GM19324 (cell line): ENCODE data around the gene ASXL1.
"Not testable (repeated sequence)": the region's sequence is repeated elsewhere in the genome, so short reads cannot be mapped to it uniquely, and the experiment has no call there.

Experiments
- ATAC-seq: cut with Tn5 transposase; IDR thresholded peaks from one replicate; pipeline ENCODE4 v1.9.1; 2021; ENCODE audit warnings: mild to moderate bottlenecking, moderate library complexity; ENCODE audit not compliant: unreplicated experiment, low FRiP score

Gene ASXL1

DNA sequence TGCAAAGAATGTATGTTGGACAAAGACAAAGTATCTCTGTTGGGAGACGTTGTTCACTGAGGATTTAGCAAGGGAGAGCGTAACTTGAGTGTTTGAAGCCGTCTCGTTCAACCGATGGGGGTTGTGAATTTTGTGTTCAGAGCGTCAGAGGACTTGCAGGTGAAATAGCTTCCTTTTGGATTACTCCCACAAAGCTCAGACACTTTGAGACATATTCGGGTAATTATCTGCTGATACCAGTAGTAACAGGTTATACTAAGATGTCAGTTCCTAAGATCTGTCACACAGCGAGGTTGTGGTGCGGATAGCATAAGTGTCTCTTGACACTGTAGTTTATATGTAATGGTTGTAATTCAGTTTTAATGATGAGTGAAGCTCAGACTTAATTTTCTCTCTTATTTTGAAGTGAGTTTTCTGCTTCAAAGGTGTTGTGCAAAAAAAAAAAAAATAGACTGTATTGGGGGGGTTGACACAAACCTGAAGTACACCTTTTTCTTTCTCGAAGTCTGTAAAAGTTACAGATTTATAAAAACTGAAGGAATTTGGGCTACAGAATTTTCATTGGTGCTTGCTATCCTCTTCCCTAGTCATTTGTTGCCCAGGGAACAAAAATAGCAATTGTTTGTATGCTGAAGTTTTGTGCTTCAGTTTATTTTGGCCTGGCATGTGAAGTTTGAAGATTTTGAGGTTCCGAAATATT lies 1.7 kb downstream of the ASXL1 start:
- ATAC-seq, result no peak

DNA sequence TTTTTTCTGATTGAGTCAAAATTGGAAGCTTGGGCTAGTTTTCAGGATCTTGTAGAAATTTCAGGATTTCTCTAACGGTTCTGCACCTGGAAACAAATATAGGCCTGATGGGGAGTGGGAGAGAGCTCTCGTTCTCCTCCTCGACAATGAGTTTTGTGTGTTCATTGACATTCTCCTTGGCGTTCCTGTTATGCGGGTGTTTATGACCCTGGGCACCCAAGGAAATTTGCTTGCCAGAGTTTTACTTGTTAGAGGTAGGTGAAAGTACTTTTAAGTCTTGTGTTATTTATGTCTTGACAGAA lies 2.2 kb downstream of the ASXL1 start:
- ATAC-seq, result no peak

DNA sequence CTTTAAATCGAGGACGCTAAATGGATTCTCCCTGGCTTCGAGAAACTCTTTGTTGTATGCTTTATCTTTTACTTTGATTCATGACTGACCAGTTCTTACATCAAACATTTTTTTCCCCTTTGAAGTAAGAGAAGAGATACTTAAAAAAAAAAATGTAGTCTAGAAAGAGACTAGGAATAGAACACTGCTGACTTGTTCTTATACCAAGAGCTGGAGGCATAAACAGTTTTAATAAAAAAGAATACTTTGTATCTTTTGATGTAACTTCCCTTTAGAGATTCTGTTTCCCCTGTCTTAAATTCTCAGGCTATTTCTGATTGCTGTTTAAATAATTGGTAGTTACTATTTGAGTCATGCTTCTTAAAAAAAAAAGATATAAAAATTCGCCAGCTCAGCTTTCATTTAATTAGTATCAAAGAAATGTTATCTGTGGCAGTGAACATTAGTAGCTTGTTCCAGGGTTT lies 4.8 kb downstream of the ASXL1 start:
- no peak for ATAC-seq

DNA sequence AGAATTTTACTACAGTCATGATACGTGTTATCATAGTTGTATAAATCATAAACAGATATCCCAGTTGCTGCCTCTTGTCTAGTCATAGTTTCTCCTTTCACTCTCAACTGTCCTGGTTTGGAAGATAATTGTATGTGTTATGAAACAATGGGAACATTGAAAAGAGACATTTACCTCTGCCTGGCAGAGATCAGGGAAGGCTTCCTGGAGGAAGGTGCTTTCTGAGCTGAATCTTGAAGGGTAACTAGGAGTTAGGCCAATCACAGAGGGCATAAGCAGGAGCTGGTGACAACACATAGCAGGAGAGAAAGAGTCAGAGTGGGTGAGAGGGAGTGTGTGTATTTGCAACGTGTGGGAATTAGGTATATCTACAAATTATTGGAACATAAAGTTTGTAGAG lies 5.4 kb downstream of the ASXL1 start:
- no peak for ATAC-seq

DNA sequence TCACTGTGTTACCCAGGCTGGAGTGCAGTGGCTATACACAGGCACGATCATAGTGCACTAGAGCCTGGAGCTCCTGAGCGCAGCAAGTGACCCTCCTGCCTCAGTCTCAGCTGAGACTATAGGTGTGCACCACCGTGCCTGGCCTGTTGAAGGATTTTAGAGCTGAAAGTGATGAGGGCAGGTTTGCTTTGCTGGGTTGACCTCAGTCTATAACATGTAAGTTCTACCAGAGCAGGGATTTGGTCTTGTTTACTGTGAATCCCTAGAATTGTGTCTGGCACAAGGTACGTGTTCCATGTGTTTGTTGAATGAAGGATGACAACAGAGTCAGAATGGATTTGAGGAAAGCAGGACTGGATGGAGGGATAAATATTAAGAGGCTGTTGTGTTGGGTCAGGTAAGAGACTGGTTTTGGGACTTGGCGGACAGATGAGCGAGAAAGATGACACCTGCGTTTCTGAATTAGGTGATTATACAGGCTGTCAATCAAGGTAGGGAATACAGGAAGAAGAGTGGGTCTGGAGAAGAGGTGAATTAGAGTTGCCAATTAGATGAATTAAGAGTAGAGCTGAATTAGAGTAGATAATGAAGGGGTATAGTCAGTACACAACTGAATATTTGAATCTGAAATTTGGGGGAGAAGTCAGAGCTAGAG lies 6.5 kb downstream of the ASXL1 start:
- no peak for ATAC-seq

DNA sequence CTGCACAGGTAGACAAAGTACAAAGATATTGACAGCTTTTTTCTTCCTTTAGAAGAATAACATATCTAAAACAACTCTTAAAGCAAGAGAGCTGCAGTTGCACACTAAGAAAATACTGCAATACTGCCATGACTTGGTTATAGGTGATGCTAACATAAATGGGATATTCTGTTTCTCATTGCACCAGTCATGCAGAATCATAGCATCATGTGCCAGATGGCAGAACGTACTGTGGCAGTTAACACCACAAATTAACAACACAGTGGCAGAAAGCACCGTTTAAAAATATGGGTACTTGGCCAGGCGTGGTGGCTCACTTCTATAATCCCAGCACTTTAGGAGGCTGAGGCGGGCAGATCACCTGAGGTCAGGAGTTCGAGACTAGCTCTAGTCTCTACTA lies 7.4 kb downstream of the ASXL1 start:
- ATAC-seq, result no peak

DNA sequence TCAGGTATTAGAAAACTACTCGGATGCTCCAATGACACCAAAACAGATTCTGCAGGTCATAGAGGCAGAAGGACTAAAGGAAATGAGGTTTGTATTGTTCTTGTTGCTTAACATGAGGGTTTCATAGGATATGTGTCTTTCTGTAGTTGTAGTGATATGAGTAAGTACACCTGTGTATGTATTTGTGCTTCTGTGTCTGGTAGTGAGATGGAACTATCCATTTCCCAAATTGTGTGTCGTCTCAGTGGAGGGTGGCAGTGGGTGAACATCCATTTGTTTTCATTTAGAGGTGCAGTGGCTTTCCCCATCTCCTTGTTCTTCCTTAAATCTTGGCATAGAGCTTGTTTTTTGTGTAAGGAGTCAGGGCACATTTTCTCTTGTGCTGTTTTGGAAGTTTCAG lies 8.2 kb downstream of the ASXL1 start:
- no peak for ATAC-seq

DNA sequence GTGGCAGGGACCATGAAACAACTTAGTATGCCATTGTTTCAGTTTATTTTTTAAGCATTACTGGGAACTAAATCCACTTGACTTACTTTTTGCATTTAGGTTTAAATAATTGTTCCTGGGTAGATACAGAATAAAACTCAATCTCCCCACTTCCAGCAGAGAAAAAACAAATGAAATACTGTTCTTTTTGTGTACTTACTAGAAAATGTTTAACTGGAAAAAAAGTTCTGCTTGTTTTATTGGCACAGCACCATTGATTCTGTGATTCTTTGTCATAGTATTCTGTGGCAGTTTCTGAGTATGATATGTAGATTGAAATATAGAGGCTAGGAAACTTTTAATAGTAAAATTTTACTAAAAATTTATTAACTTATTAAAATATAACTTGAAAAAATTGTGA lies 10.2 kb downstream of the ASXL1 start:
- ATAC-seq, result no peak

DNA sequence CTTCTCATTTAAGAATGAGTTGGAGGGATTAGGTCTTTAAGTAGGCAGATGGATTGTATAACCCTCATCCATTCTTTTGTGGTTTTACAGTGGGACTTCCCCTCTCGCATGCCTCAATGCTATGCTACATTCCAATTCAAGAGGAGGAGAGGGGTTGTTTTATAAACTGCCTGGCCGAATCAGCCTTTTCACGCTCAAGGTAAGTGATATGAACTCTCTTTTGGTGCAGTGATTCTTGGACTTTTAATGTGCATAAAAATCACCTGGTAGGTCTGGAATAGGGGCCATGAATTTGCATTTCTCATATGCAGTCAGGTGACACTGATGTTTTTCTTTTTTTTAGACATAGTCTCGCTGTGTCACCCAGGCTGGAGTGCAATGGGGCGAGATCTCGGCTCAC lies 10.8 kb downstream of the ASXL1 start:
- ATAC-seq, result no peak

DNA sequence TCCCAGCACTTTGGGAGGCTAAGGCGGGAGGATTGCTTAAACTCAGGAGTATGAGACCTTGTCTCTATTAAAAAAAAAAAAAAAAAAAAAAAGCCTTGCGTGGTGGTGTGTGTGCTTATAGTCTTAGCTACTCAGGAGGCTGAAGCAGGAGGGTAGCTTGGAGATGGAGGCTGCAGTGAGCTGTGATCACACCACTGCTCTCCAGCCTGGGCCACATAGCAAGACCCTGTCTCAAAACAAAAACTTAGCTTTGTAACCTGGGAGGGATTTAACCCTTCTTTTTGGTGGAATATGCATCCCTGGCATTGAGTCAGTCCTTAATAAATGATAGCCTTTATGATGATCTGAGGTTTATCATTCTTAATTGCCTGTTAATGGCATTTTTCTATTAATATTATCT lies 12.8 kb downstream of the ASXL1 start:
- no peak for ATAC-seq

DNA sequence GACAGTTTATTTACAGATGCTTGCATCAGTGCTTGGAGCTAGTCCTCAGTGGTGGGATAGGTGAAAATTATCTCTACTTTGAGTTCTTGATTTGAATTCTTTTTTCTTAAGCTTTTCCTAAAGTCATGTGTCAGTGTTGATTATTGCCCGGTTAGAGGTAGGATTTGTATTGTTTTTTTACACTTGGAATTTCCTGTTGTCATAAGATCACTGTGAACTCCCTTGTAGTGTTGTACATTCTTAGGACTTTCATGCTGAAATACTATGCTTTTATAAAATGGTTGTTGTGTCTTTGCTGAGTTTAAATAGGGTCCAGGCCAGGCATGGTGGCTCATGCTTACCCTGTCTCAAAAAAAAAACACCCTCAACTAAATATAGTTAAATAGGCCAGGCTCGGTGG lies 20.3 kb downstream of the ASXL1 start:
- no peak for ATAC-seq

DNA sequence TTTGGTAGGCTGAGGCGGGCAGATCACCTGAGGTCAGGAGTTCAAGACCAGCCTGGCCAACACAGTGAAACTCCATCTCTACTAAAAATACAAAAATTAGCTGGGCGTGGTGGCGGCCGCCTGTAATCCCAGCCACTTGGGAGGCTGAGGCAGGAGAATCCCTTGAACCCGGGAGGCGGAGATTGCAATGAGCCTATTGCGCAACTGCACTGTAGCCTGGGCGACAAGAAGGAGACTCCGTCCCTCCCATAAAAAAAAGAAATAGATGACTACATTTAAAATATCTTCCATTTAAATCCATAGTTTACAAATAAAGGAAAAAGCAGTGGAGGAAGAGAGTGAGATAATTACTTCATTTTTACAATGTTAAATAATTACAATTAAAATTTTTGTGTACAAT lies 21.9 kb downstream of the ASXL1 start:
- not testable (repeated sequence) for ATAC-seq

DNA sequence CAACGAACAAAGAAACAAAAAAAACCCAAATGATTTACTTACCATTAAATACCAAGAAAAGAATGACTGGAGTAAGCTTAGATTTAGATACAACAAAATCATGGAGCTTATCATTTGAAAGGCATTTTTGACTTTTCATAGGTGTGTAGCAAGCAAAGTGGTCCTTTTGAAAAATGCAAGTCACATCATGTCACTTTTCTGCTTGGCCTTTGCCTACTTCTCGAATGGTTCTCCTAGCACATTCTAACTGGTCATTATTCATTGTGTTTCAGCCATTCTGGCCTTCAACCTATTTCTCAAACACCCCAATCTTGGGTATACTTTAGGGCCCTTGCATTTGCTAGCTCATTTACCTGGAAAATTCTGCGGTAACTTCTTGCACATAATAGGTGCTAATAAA lies 22.6 kb downstream of the ASXL1 start:
- no peak for ATAC-seq

DNA sequence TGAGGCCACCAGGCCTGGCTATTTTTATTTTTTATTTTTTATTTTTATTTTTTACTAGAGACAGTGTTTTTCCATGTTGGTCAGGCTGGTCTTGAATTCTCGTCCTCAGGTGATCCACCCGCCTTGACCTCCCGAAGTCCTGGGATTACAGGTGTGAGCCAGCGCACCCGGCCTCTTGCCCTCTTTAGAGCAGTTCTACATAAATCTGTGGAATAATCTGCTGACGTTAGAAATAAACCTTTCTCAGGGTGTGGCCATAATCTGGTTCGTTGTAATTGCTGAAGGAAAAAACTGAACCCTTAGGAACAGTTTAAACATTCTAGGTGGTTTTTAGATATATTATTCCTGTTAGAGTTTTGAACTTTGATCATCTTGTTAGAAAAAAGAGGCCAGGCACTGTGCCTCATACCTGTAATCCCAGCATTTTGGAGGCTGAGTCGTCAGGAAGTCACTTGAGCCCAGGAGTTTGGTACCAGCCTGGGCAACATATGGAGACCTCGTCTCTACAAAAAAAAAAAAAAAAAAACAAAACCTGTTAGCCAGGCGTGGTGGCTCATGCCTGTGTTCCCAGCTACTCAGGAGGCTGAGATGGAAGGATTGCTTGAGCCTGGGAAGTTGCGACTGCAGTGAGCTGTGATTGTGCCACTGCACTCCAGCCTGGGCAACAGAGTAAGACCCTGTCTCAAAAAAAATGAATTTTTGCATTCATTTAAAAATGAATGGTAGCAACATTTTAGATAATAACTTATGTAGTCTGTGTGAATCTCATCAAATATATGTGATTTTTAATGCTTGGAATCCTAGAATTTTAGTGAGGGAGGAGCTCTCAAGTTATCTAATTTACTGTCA lies 24.2 kb downstream of the ASXL1 start:
- no peak for ATAC-seq

DNA sequence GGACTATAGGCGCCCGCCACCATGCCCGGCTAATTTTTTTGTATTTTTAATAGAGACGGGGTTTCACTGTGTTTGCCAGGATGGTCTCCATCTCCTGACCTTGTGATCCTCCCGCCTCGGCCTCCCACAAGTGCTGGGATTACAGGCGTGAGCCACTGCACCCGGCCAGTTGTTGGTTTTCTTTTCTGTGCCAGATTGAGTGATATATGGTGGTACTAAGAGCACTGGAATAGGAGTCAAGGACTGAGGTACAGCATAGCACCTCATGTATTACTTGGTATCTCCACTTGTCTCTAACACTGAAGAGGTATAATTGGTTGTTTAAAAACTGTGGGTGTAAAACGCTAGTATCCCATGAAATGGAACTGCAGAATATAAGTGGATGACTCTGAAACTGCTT lies 25.3 kb downstream of the ASXL1 start:
- not testable (repeated sequence) for ATAC-seq

DNA sequence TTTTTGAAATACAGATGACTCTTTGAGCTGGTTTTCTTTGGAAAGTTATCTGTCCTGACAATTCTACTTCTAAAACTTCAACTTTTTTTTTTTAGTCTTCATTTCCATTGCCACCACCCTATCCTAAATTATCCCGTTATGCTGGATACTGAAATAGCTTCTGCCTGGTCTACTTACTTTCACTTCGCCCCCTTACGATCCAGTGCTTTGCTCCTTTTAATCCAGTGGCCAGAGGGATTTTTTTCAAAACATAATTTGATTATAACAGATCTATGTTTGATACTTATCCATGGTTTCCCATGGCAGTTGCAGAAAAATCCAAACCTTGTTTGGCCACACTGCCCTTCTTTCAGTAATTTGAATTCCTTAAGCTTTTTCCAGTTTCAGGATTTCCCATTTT lies 27.4 kb downstream of the ASXL1 start:
- no peak for ATAC-seq

DNA sequence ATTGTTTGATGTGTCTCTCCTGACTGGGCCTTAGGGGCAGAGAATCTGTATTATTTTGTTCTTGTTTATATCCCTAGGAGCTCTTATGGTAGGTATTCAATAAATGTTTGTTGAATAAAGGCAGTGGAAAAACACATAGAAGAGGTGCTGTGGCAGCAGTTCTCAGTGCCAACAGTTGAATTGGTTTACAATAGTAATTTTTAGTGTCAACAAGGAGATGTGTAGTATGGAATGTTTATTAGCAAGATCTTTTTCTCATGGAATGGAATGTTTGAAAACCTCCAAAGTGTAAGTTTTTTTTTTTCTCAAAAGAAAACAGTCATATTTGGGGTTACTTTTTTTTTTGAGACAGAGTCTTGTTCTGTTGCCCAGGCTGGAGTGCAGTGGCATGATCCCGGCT lies 28.0 kb downstream of the ASXL1 start:
- no peak for ATAC-seq

DNA sequence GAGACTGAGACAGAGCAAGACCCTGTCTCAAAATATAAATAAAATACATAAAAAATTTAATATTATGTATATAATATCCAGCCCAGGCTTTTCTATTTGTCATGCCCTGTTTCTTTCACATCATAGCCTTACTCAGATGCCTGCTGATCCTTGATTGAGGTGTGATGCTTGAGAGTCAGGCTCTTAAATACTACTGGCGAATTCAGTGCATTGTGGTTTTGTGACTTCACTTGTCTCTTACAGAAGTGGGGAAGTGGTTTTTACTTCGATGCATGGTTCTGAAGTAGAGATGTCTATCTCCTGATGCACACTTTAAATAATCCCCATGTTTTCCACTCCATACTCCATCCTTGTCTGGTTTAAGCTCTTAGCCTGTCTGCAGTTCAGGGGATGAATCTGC lies 29.1 kb downstream of the ASXL1 start:
- no peak for ATAC-seq

DNA sequence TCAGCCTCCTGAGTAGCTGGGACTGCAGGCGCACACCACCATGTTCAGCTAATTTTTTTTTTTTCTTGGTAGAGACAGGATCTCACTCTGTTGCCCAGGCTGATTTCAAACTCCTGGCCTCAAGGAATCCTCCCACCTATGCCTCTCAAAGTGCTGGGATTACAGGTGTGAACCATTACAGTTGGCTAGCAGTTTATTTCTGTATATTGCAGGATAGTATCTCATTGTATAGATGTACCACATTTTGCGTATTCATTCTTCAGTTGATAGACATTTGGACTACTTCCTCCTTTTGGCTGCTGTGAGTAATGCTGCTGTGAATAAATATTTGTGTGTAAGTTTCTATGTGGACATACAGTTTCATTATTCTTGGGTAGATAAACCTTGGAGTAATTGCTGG lies 32.9 kb downstream of the ASXL1 start:
- ATAC-seq, result no peak

DNA sequence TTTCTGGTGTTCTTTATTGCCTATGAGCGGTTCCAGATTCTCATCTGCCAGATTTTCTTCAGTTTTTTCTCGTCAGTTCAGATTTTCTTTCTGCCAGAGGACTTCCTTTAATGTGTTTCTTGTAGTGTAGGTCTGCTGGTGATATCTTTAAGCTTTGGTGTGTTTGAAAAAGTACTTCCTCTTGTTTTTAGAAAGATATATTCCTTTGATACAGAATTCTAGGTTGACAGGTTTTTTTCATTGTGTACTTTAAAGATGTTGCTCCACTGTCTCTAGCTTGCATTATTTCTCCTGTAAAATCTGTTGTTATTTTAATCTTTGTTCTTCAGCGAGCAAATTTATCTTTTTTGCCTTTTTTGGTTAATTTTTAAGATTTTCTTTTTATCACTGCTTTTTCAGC lies 36.9 kb downstream of the ASXL1 start:
- ATAC-seq, result no peak

DNA sequence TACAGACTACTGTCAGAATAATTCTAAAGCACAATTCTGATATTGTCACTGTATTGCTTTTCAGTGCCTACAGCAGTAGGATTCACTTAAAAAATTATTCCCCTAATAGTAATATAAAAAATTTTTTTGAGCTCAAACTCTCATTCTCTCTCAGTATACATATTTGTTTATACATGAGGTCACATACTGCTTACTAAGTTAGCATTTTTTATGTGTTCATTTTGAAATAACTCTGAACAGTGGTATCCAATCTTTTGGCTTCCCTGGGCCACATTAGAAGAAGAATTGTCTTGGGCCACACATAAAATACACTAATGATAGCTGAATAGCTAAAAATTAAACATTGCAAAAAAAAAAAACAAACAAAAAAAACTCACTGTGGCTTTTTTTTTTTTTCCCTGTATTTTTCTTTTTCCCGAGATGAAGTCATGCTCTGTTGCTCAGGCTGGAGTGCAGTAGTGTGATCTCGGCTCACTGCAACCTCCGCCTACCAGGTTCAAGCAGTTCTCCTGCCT lies 38.6 kb downstream of the ASXL1 start:
- ATAC-seq, result no peak
